ENCODE data around the gene ARHGDIG. TPM values are rescaled to one million over a fixed set of nuclear protein-coding genes. Genes with fewer than 3 reads are reported as not detected.
A peak's percentile ranks its signal among the peaks of the same experiment; 100 is the strongest.

ARHGDIG gene
- total RNA-seq (2014; rRNA removed; shearing (Covaris generic); ENCODE audit: low replicate concordance): 2.7 and 3.1 TPM in 2 replicates

- H3K4me3 ChIP-seq (ENCODE audit: low read length): no peak within 1 kb of the TSS
- no peak within 1 kb of the TSS for H3K27ac ChIP-seq (ENCODE audit: low read length)
- H2AFZ ChIP-seq (ENCODE audit: low read length): no peak within 1 kb of the TSS
- H4K20me1 ChIP-seq (ENCODE audit: insufficient read depth, low read depth, low read length): no peaks in the 10 kb centered on the region
- no peaks in the 10 kb centered on the region for H3K36me3 ChIP-seq (ENCODE audit: insufficient read depth, low read length)
- no peaks in the 10 kb centered on the region for H3K4me1 ChIP-seq (ENCODE audit: low read length)
- H3K9ac ChIP-seq (ENCODE audit: low read length): no peak within 1 kb of the TSS
- H3K79me2 ChIP-seq (ENCODE audit: low read length): no peaks in the 10 kb centered on the region
- H3K27me3 ChIP-seq (ENCODE audit: low read length): no peaks in the 10 kb centered on the region
- H3K9me3 ChIP-seq (ENCODE audit: low read length): no peaks in the 10 kb centered on the region
- no peak for DNase-seq
- no peak within 1 kb of the TSS for H3K4me2 ChIP-seq (ENCODE audit: low read depth, low read length, poor library complexity, severe bottlenecking)
- no peaks in the 10 kb centered on the region for H3K9me2 ChIP-seq (replicated peaks; ENCODE audit: insufficient read depth, low read length)
These were observed at the start of gene ARHGDIG for GRCh38 chr16:280552-280951. ARHGDIG (plus strand) TSS chr16:280591; CDS start chr16:280681, 90 bp downstream.

GRCh38 chr16:230949-231348, 49.4 kb upstream of the ARHGDIG start:
- Histone ChIP-seq H3K4me2 (ENCODE audit: low read depth, low read length, poor library complexity, severe bottlenecking) (no peak overlapping the region), H3K9me2 (replicated peaks; ENCODE audit: insufficient read depth, low read length) (no peaks in the 10 kb centered on the region), H3K4me3 (ENCODE audit: low read length) (no peak overlapping the region), H4K20me1 (ENCODE audit: insufficient read depth, low read depth, low read length) (peaks cover 24% of the 10 kb centered on the region), H3K9me3 (ENCODE audit: low read length) (no peaks in the 10 kb centered on the region), H3K36me3 (ENCODE audit: insufficient read depth, low read length) (peaks cover 22% of the 10 kb centered on the region), H3K27me3 (ENCODE audit: low read length) (no peaks in the 10 kb centered on the region), H3K79me2 (ENCODE audit: low read length) (peaks cover 42% of the 10 kb centered on the region), H3K27ac (ENCODE audit: low read length) (no peak overlapping the region), H3K9ac (ENCODE audit: low read length) (no peak overlapping the region), H2AFZ (ENCODE audit: low read length) (no peak overlapping the region), H3K4me1 (ENCODE audit: low read length) (peaks cover 28% of the 10 kb centered on the region)
- no peak for DNase-seq

- peak within 1 kb of the TSS; percentile 97 for H3K9ac ChIP-seq (ENCODE audit: low read length)
- H3K36me3 ChIP-seq (ENCODE audit: insufficient read depth, low read length): no peaks in the 10 kb centered on the region
- no peaks in the 10 kb centered on the region for H3K9me2 ChIP-seq (replicated peaks; ENCODE audit: insufficient read depth, low read length)
- no peaks in the 10 kb centered on the region for H3K27me3 ChIP-seq (ENCODE audit: low read length)
- peak within 1 kb of the TSS; percentile 99 for H3K4me3 ChIP-seq (ENCODE audit: low read length)
- H4K20me1 ChIP-seq (ENCODE audit: insufficient read depth, low read depth, low read length): no peaks in the 10 kb centered on the region
- H3K79me2 ChIP-seq (ENCODE audit: low read length): peaks cover 23% of the 10 kb centered on the region
- H3K27ac ChIP-seq (ENCODE audit: low read length): peak within 1 kb of the TSS; percentile 84
- peak within 1 kb of the TSS; percentile 87 for H2AFZ ChIP-seq (ENCODE audit: low read length)
- peak; percentile 98 for DNase-seq
- peak within 1 kb of the TSS; percentile 92 for H3K4me2 ChIP-seq (ENCODE audit: low read depth, low read length, poor library complexity, severe bottlenecking)
- H3K9me3 ChIP-seq (ENCODE audit: low read length): no peaks in the 10 kb centered on the region
- peaks cover 11% of the 10 kb centered on the region for H3K4me1 ChIP-seq (ENCODE audit: low read length)
These were observed 45.7 kb upstream of the ARHGDIG start, which contains the start of gene FAM234A for GRCh38 chr16:234468-235305. FAM234A (plus strand) TSS chr16:234821; CDS start chr16:254414, 19,593 bp downstream.

- Histone ChIP-seq H3K9ac (ENCODE audit: low read length) (no peak overlapping the region), H3K79me2 (ENCODE audit: low read length) (peaks cover 61% of the 10 kb centered on the region), H3K4me3 (ENCODE audit: low read length) (no peak overlapping the region), H3K9me2 (replicated peaks; ENCODE audit: insufficient read depth, low read length) (no peaks in the 10 kb centered on the region), H4K20me1 (ENCODE audit: insufficient read depth, low read depth, low read length) (no peaks in the 10 kb centered on the region), H3K4me2 (ENCODE audit: low read depth, low read length, poor library complexity, severe bottlenecking) (no peak overlapping the region), H3K36me3 (ENCODE audit: insufficient read depth, low read length) (no peaks in the 10 kb centered on the region), H3K9me3 (ENCODE audit: low read length) (no peaks in the 10 kb centered on the region), H2AFZ (ENCODE audit: low read length) (no peak overlapping the region), H3K27me3 (ENCODE audit: low read length) (no peaks in the 10 kb centered on the region), H3K4me1 (ENCODE audit: low read length) (peaks cover 4% of the 10 kb centered on the region; the same call in 1 of the 2 replicates), H3K27ac (ENCODE audit: low read length) (no peak overlapping the region)
- no peak for DNase-seq
These were observed 40.5 kb upstream of the ARHGDIG start for GRCh38 chr16:239948-240277.

- no peak overlapping the region for H3K4me2 ChIP-seq (ENCODE audit: low read depth, low read length, poor library complexity, severe bottlenecking)
- no peaks in the 10 kb centered on the region for H3K27me3 ChIP-seq (ENCODE audit: low read length)
- DNase-seq: no peak
- H3K4me1 ChIP-seq (ENCODE audit: low read length): peaks cover 2% of the 10 kb centered on the region; the same call in 1 of the 2 replicates
- no peak overlapping the region for H3K4me3 ChIP-seq (ENCODE audit: low read length)
- H3K9me3 ChIP-seq (ENCODE audit: low read length): no peaks in the 10 kb centered on the region
- H2AFZ ChIP-seq (ENCODE audit: low read length): no peak overlapping the region
- no peak overlapping the region for H3K9ac ChIP-seq (ENCODE audit: low read length)
- peaks cover 61% of the 10 kb centered on the region for H3K79me2 ChIP-seq (ENCODE audit: low read length)
- H3K27ac ChIP-seq (ENCODE audit: low read length): no peak overlapping the region
- H4K20me1 ChIP-seq (ENCODE audit: insufficient read depth, low read depth, low read length): no peaks in the 10 kb centered on the region
- H3K36me3 ChIP-seq (ENCODE audit: insufficient read depth, low read length): no peaks in the 10 kb centered on the region
- no peaks in the 10 kb centered on the region for H3K9me2 ChIP-seq (replicated peaks; ENCODE audit: insufficient read depth, low read length)
These were observed 39.8 kb upstream of the ARHGDIG start for GRCh38 chr16:240559-240958.

- H3K9ac ChIP-seq (ENCODE audit: low read length): no peak overlapping the region
These were observed 38.1 kb upstream of the ARHGDIG start for GRCh38 chr16:242281-242680.

GRCh38 chr16:243348-243747, 37.0 kb upstream of the ARHGDIG start:
- Histone ChIP-seq H3K4me3 (ENCODE audit: low read length) (no peak overlapping the region), H3K27me3 (ENCODE audit: low read length) (no peaks in the 10 kb centered on the region), H3K9ac (ENCODE audit: low read length) (no peak overlapping the region), H3K9me3 (ENCODE audit: low read length) (no peaks in the 10 kb centered on the region), H3K4me1 (ENCODE audit: low read length) (no peaks in the 10 kb centered on the region), H3K27ac (ENCODE audit: low read length) (no peak overlapping the region), H4K20me1 (ENCODE audit: insufficient read depth, low read depth, low read length) (no peaks in the 10 kb centered on the region), H3K36me3 (ENCODE audit: insufficient read depth, low read length) (no peaks in the 10 kb centered on the region), H3K4me2 (ENCODE audit: low read depth, low read length, poor library complexity, severe bottlenecking) (no peak overlapping the region), H3K79me2 (ENCODE audit: low read length) (peaks cover 49% of the 10 kb centered on the region), H3K9me2 (replicated peaks; ENCODE audit: insufficient read depth, low read length) (no peaks in the 10 kb centered on the region), H2AFZ (ENCODE audit: low read length) (no peak overlapping the region)
- DNase-seq: no peak

More at GRCh38 chr16:242281-242680, 38.1 kb upstream of the ARHGDIG start:
- DNase-seq: no peak
- peaks cover 53% of the 10 kb centered on the region for H3K79me2 ChIP-seq (ENCODE audit: low read length)
- no peaks in the 10 kb centered on the region for H3K9me2 ChIP-seq (replicated peaks; ENCODE audit: insufficient read depth, low read length)
- H2AFZ ChIP-seq (ENCODE audit: low read length): no peak overlapping the region
- no peaks in the 10 kb centered on the region for H3K9me3 ChIP-seq (ENCODE audit: low read length)
- no peaks in the 10 kb centered on the region for H3K4me1 ChIP-seq (ENCODE audit: low read length)
- H3K27ac ChIP-seq (ENCODE audit: low read length): no peak overlapping the region
- no peak overlapping the region for H3K4me3 ChIP-seq (ENCODE audit: low read length)
- no peaks in the 10 kb centered on the region for H3K36me3 ChIP-seq (ENCODE audit: insufficient read depth, low read length)
- H4K20me1 ChIP-seq (ENCODE audit: insufficient read depth, low read depth, low read length): no peaks in the 10 kb centered on the region
- H3K27me3 ChIP-seq (ENCODE audit: low read length): no peaks in the 10 kb centered on the region
- H3K4me2 ChIP-seq (ENCODE audit: low read depth, low read length, poor library complexity, severe bottlenecking): no peak overlapping the region

GRCh38 chr16:245105-245504, 35.3 kb upstream of the ARHGDIG start:
- H2AFZ ChIP-seq (ENCODE audit: low read length): no peak overlapping the region
- no peak overlapping the region for H3K4me2 ChIP-seq (ENCODE audit: low read depth, low read length, poor library complexity, severe bottlenecking)
- no peaks in the 10 kb centered on the region for H3K9me3 ChIP-seq (ENCODE audit: low read length)
- no peak overlapping the region for H3K27ac ChIP-seq (ENCODE audit: low read length)
- H3K79me2 ChIP-seq (ENCODE audit: low read length): peaks cover 43% of the 10 kb centered on the region
- H3K9me2 ChIP-seq (replicated peaks; ENCODE audit: insufficient read depth, low read length): no peaks in the 10 kb centered on the region
- no peaks in the 10 kb centered on the region for H3K36me3 ChIP-seq (ENCODE audit: insufficient read depth, low read length)
- H3K27me3 ChIP-seq (ENCODE audit: low read length): no peaks in the 10 kb centered on the region
- no peaks in the 10 kb centered on the region for H4K20me1 ChIP-seq (ENCODE audit: insufficient read depth, low read depth, low read length)
- DNase-seq: no peak
- H3K4me1 ChIP-seq (ENCODE audit: low read length): no peaks in the 10 kb centered on the region
- H3K9ac ChIP-seq (ENCODE audit: low read length): no peak overlapping the region
- H3K4me3 ChIP-seq (ENCODE audit: low read length): no peak overlapping the region
